ENCODE data around the gene ENDOD1.
"Not testable (repeated sequence)": the region's sequence is repeated elsewhere in the genome, so short reads cannot be mapped to it uniquely, and the experiment has no call there.

Gene ENDOD1

GRCh38 chr11:95104856-95105255 is 15.2 kb downstream of the ENDOD1 start:
- DNase-seq = no peak

- no peak for DNase-seq
Measured at GRCh38 chr11:95108159-95108611, 18.5 kb downstream of the ENDOD1 start.

GRCh38 chr11:95108671-95109551 is 19.3 kb downstream of the ENDOD1 start:
- no peak for DNase-seq

GRCh38 chr11:95111471-95111870 is 21.8 kb downstream of the ENDOD1 start:
- DNase-seq = not testable (repeated sequence)

GRCh38 chr11:95111923-95112540 is 22.4 kb downstream of the ENDOD1 start:
- no peak for DNase-seq

- no peak for DNase-seq
Measured at GRCh38 chr11:95115597-95115996, 26.0 kb downstream of the ENDOD1 start.

GRCh38 chr11:95119361-95120060 is 29.9 kb downstream of the ENDOD1 start:
- DNase-seq = no peak

GRCh38 chr11:95121698-95122097 is 32.1 kb downstream of the ENDOD1 start:
- DNase-seq = no peak

- no peak for DNase-seq
Measured at GRCh38 chr11:95123556-95123955, 33.9 kb downstream of the ENDOD1 start.

- DNase-seq = no peak
Measured at GRCh38 chr11:95128602-95129001, 39.0 kb downstream of the ENDOD1 start.

GRCh38 chr11:95132956-95133355 is 43.3 kb downstream of the ENDOD1 start:
- DNase-seq = peak; percentile 81

GRCh38 chr11:95134491-95134890 is 44.8 kb downstream of the ENDOD1 start:
- peak; percentile 95 for DNase-seq

- peak; percentile 85 for DNase-seq
Measured at GRCh38 chr11:95135155-95135554, 45.5 kb downstream of the ENDOD1 start.

GRCh38 chr11:95135880-95136279 is 46.2 kb downstream of the ENDOD1 start:
- DNase-seq = no peak

GRCh38 chr11:95136747-95137146 is 47.1 kb downstream of the ENDOD1 start:
- DNase-seq = not testable (repeated sequence)

GRCh38 chr11:95137299-95137698 is 47.7 kb downstream of the ENDOD1 start:
- DNase-seq = no peak

GRCh38 chr11:95138448-95138847 is 48.8 kb downstream of the ENDOD1 start:
- DNase-seq = no peak

GRCh38 chr11:95140397-95141033 is 50.9 kb downstream of the ENDOD1 start:
- no peak for DNase-seq

- DNase-seq = no peak
Measured at GRCh38 chr11:95142431-95142830, 52.8 kb downstream of the ENDOD1 start.

- no peak for DNase-seq
Measured at GRCh38 chr11:95143106-95143681, 53.5 kb downstream of the ENDOD1 start.

GRCh38 chr11:95144313-95145235 is 54.9 kb downstream of the ENDOD1 start:
- no peak for DNase-seq

Measured in DMS79 treated with DMSO at 0.1 percent for 48 hours (cell line).